ENCODE results near the gene LRRC17. TPM values are rescaled to one million over a fixed set of nuclear protein-coding genes. Genes with fewer than 3 reads are reported as not detected.

LRRC17 gene
- total and polyA plus RNA-seq, 9 of the 15 experiments (the other 6 are each of a cell fraction or from before 2014, with no cell fraction given), result 0.03 to 0.18 (median 0.12) TPM; not detected in 5

GRCh38 chr7:102892631-102893278, 20.0 kb upstream of the LRRC17 start (continued):
- no peak for TF ChIP-seq ZNF280B (CRISPR knock-in tag; IDR thresholded peaks at IDR 0.05)
- no peak for TF ChIP-seq ZBTB26 (CRISPR knock-in tag; IDR thresholded peaks at IDR 0.05)
- no peak for TF ChIP-seq RBBP5 (IDR thresholded peaks at IDR 0.05; ENCODE audit: borderline replicate concordance, insufficient read depth, low read length, poor library complexity, severe bottlenecking)
- peak; percentile 92 for TF ChIP-seq GABPB1 (CRISPR knock-in tag; IDR thresholded peaks at IDR 0.05)
- no peak for TF ChIP-seq SMARCC2 (IDR thresholded peaks at IDR 0.05; ENCODE audit: low read depth)
- TF ChIP-seq, protein P1, sequence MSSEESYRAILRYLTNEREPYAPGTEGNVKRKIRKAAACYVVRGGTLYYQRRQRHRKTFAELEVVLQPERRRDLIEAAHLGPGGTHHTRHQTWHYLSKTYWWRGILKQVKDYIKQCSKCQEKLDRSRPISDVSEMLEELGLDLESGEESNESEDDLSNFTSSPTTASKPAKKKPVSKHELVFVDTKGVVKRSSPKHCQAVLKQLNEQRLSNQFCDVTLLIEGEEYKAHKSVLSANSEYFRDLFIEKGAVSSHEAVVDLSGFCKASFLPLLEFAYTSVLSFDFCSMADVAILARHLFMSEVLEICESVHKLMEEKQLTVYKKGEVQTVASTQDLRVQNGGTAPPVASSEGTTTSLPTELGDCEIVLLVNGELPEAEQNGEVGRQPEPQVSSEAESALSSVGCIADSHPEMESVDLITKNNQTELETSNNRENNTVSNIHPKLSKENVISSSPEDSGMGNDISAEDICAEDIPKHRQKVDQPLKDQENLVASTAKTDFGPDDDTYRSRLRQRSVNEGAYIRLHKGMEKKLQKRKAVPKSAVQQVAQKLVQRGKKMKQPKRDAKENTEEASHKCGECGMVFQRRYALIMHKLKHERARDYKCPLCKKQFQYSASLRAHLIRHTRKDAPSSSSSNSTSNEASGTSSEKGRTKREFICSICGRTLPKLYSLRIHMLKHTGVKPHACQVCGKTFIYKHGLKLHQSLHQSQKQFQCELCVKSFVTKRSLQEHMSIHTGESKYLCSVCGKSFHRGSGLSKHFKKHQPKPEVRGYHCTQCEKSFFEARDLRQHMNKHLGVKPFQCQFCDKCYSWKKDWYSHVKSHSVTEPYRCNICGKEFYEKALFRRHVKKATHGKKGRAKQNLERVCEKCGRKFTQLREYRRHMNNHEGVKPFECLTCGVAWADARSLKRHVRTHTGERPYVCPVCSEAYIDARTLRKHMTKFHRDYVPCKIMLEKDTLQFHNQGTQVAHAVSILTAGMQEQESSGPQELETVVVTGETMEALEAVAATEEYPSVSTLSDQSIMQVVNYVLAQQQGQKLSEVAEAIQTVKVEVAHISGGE (CRISPR knock-in tag; IDR thresholded peaks at IDR 0.05), result peak in 2 of 3 experiments; percentile 83 to 97; a peak in 4 of 6 replicates
- TF ChIP-seq ZNF507 (tag; conservative IDR thresholded peaks at IDR 0.05), result no peak
- TF ChIP-seq ZNF695 (CRISPR knock-in tag; IDR thresholded peaks at IDR 0.05), result no peak
- TF ChIP-seq SREBF2 (CRISPR knock-in tag; IDR thresholded peaks at IDR 0.05), result no peak
- TF ChIP-seq HEY1 (CRISPR knock-in tag; IDR thresholded peaks at IDR 0.05; ENCODE audit: borderline replicate concordance), result no peak
- TF ChIP-seq ATF1 (CRISPR knock-in tag; IDR thresholded peaks at IDR 0.05), result no peak
- TF ChIP-seq ATF1 (tag; IDR thresholded peaks at IDR 0.05), result no peak
- TF ChIP-seq MEF2A (IDR thresholded peaks at IDR 0.05; ENCODE audit: control insufficient read depth, low read depth, low read length), result peak; percentile 48; the same call in 1 of the 2 replicates
- TF ChIP-seq ZNF696 (CRISPR knock-in tag; conservative IDR thresholded peaks at IDR 0.05), result no peak
- TF ChIP-seq HBP1 (CRISPR knock-in tag; IDR thresholded peaks at IDR 0.05), result no peak
